Gastrocnemius medialis (tissue), 4 donors: ENCODE results near the gene SPARC. TPM values are rescaled to one million over a fixed set of nuclear protein-coding genes. Genes with fewer than 3 reads are reported as not detected.

ENCODE experiments used
- ATAC-seq, 2 donors: fragments of 150-250 bp; one replicate each; pipeline ENCODE4 v1.9.1; 2016
- DNase-seq, 2 donors: peaks; one replicate each; pipeline ENCODE4 v3.0.0-alpha.2; 2019
- H3K27ac ChIP-seq, 4 donors: fragments of 200-600 bp; sonication (generic); 1 replicate in 1 of 4; 2 replicates in 3 of 4; pipeline ENCODE4 v1.5.1; 2016 to 2018; ENCODE audit warnings: mild to moderate bottlenecking in 2 of 4, moderate library complexity in 1 of 4
- H3K27me3 ChIP-seq, 3 donors: fragments of 200-600 bp; sonication (generic) in 2 of 3; 1 replicate in 1 of 3; 2 replicates in 2 of 3; pipeline versions ENCODE4 v1.5.1 to v1.6.0; 2016 to 2019; ENCODE audit warnings: mild to moderate bottlenecking in 1 of 3, moderate library complexity in 1 of 3
- H3K36me3 ChIP-seq, 2 donors: fragments of 200-600 bp; sonication (generic) in 1 of 2; one replicate each; pipeline ENCODE4 v1.5.1; 2017 to 2018
- H3K4me1 ChIP-seq, 2 donors: fragments of 200-600 bp; sonication (generic) in 1 of 2; one replicate each; pipeline ENCODE4 v1.5.1; 2016 to 2017; ENCODE audit warnings: mild to moderate bottlenecking in 2 of 2
- H3K4me3 ChIP-seq, 4 donors: fragments of 200-600 bp; sonication (generic) in 3 of 4; 1 replicate in 1 of 4; 2 replicates in 3 of 4; pipeline ENCODE4 v1.5.1; 2016 to 2019; ENCODE audit warnings: mild to moderate bottlenecking in 2 of 4
- H3K9me3 ChIP-seq, 3 donors: fragments of 200-600 bp; sonication (generic) in 2 of 3; 1 replicate in 1 of 3; 2 replicates in 2 of 3; pipeline ENCODE4 v1.5.1; 2016 to 2019
- CTCF ChIP-seq, 5 experiments: fragments of 450-650 bp in 3 of 5; fragments of 200-600 bp in 2 of 5; sonication (generic) in 2 of 5; IDR thresholded peaks in 4 of 5; conservative IDR thresholded peaks in 1 of 5; 1 replicate in 4 of 5; 2 replicates in 1 of 5; pipeline ENCODE4 v1.5.1; 2016 to 2019; ENCODE audit warnings: antibody characterized with exemption in 5 of 5, mild to moderate bottlenecking in 3 of 5, moderate library complexity in 3 of 5
- POLR2A ChIP-seq, 2 donors: fragments of 450-650 bp; IDR thresholded peaks; one replicate each; pipeline ENCODE4 v1.6.1; 2017; ENCODE audit warnings: antibody characterized with exemption in 2 of 2, mild to moderate bottlenecking in 2 of 2, moderate library complexity in 2 of 2
- in situ Hi-C, 4 donors: fragments of 200-750 bp; cut with MboI; loops; one replicate each; pipeline versions ENCODE4 v1.15.0 to v1.8.0; 2017; ENCODE audit warnings: low sequenced_read_pairs in 4 of 4
- intact Hi-C: fragments of 100-400 bp; cut with DNase I; formaldehyde crosslinking; loops from one replicate; pipeline ENCODE4 v1.15.1; 2023; ENCODE audit warnings: low total_unique reads
- total RNA-seq, 4 donors: library from RNA; depleted of rRNA; stranded (reverse); fragments of >200 nt; gene quantifications; one replicate each; pipeline versions ENCODE4 v1.1.0 to v1.2.3, GENCODE V29; 2016

Gene SPARC
- total RNA-seq, 4 donors from 2014 or later = 87.7 to 209 (median 163) TPM

- in situ Hi-C loops (loop anchor here in 2 of 4 donors (5.0 to 10.0 kb wide), 2 partner anchors 201 to 213 kb away; partner anchors contain the start of gene SLC36A1 (in 1 of the 2)), intact Hi-C loops (no loop called here)
- Histone ChIP-seq H3K4me3 (no peak overlapping the region), H3K27ac (no peak overlapping the region), H3K4me1 (no peaks in the 10 kb centered on the region), H3K27me3 (no peaks in the 10 kb centered on the region), H3K36me3 (no peaks in the 10 kb centered on the region), H3K9me3 (no peaks in the 10 kb centered on the region)
- TF ChIP-seq CTCF (IDR thresholded peaks at IDR 0.05 in 4 of 5, conservative IDR thresholded peaks at IDR 0.05 in 1 of 5) (no peak), POLR2A (IDR thresholded peaks at IDR 0.05) (no peak)
- DNase-seq = no peak
- ATAC-seq = no peak
Observed at GRCh38 chr5:151648089-151648488, 38.6 kb downstream of the SPARC start.

GRCh38 chr5:151647320-151647861 lies 39.3 kb downstream of the SPARC start:
- no peaks in the 10 kb centered on the region for H3K27me3 ChIP-seq
- no peak overlapping the region for H3K4me3 ChIP-seq
- TF ChIP-seq CTCF (IDR thresholded peaks at IDR 0.05 in 4 of 5, conservative IDR thresholded peaks at IDR 0.05 in 1 of 5) = no peak
- no peak for TF ChIP-seq POLR2A (IDR thresholded peaks at IDR 0.05)
- H3K36me3 ChIP-seq = no peaks in the 10 kb centered on the region
- ATAC-seq (no peak), DNase-seq (no peak)
- no peaks in the 10 kb centered on the region for H3K9me3 ChIP-seq
- intact Hi-C loops (no loop called here), in situ Hi-C loops (loop anchor here in 2 of 4 donors (5.0 to 10.0 kb wide), 2 partner anchors 200 to 213 kb away; partner anchors contain the start of gene SLC36A1 (in 1 of the 2))
- H3K4me1 ChIP-seq = no peaks in the 10 kb centered on the region
- H3K27ac ChIP-seq = no peak overlapping the region

DNA sequence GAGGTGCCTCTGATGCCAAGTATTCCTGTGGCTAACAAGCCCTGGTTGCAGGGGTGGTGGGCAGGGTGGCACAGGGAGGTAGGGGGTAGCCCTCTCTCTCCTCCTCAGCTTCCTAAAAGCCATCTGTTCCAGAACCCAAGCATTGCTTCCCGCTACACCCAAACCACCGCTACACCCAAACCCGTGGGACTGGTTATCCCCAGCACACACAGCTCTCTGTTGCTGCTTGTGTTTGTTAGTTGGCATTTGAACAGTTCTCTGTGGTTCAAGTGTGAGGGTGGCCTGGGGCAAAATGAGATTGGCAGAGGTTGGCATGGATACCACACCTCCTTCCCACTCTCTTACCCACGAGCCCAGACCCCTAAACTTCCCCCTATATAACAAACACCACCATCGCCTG lies 40.4 kb downstream of the SPARC start:
- no peaks in the 10 kb centered on the region for H3K27me3 ChIP-seq
- no peak overlapping the region for H3K27ac ChIP-seq
- no peak overlapping the region for H3K4me3 ChIP-seq
- TF ChIP-seq POLR2A (IDR thresholded peaks at IDR 0.05) (no peak), CTCF (IDR thresholded peaks at IDR 0.05 in 4 of 5, conservative IDR thresholded peaks at IDR 0.05 in 1 of 5) (no peak)
- DNase-seq (no peak), ATAC-seq (no peak)
- intact Hi-C loops = no loop called here
- no peaks in the 10 kb centered on the region for H3K36me3 ChIP-seq
- in situ Hi-C loops = loop anchor here in 2 of 4 donors (5.0 to 10.0 kb wide), 2 partner anchors 199 to 212 kb away; partner anchors contain the start of gene SLC36A1 (in 1 of the 2)
- H3K9me3 ChIP-seq = no peaks in the 10 kb centered on the region
- no peaks in the 10 kb centered on the region for H3K4me1 ChIP-seq

DNA sequence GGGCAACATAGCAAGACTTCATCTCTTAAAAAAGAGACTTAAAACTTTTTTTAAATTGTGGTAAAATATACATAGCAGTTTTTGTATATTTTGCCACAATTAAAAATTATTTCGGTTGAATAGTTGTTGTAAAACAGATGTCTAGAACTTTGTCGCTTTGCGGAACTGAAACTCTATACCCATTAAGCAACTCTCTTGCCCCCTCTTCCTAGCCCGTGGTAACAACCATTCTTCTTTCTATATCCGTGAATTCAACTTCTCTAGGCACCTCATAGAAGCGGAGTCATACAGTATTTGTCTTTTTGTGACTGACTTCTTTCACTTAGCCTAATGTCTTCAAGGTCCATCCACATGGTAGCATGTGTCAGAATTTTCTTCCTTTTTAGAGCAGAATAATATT lies 43.3 kb downstream of the SPARC start:
- Histone ChIP-seq H3K9me3 (no peaks in the 10 kb centered on the region), H3K36me3 (no peaks in the 10 kb centered on the region), H3K27me3 (no peaks in the 10 kb centered on the region), H3K27ac (no peak overlapping the region), H3K4me3 (no peak overlapping the region), H3K4me1 (no peaks in the 10 kb centered on the region)
- intact Hi-C loops = no loop called here
- in situ Hi-C loops = loop anchor here in 1 of 4 donors (10.0 kb wide), 1 partner anchor 209 kb away; no protein-coding TSS in a partner anchor
- TF ChIP-seq POLR2A (IDR thresholded peaks at IDR 0.05) (no peak), CTCF (IDR thresholded peaks at IDR 0.05 in 4 of 5, conservative IDR thresholded peaks at IDR 0.05 in 1 of 5) (no peak)
- no peak for DNase-seq
- ATAC-seq = no peak
